Upper lobe of left lung (tissue), 6 donors: ENCODE measurements around the gene MYLK2. TPM values are rescaled to one million over a fixed set of nuclear protein-coding genes. Genes with fewer than 3 reads are reported as not detected.

Experiments used
- ATAC-seq, 2 donors: fragments of 200-7000 bp; cut with Tn5 transposase; one replicate each; pipeline ENCODE4 v1.9.1; 2022; ENCODE audit warnings: mild to moderate bottlenecking in 2 of 2, moderate library complexity in 2 of 2; ENCODE audit not compliant: low FRiP score in 2 of 2
- DNase-seq, 2 donors: peaks; one replicate each; pipeline ENCODE4 v3.0.0-alpha.2; 2019 to 2020
- H3K27ac ChIP-seq, 4 donors: fragments of 200-600 bp; sonication (generic); one replicate each; pipeline ENCODE4 v1.5.1; 2016 to 2019
- H3K27me3 ChIP-seq, 4 donors: fragments of 200-600 bp; sonication (generic); one replicate each; pipeline ENCODE4 v1.5.1; 2017 to 2019
- H3K36me3 ChIP-seq, 4 donors: fragments of 200-600 bp; sonication (generic); one replicate each; pipeline ENCODE4 v1.5.1; 2016 to 2019
- H3K4me1 ChIP-seq, 4 donors: fragments of 200-600 bp; sonication (generic); one replicate each; pipeline ENCODE4 v1.5.1; 2018 to 2019
- H3K4me3 ChIP-seq, 4 donors: fragments of 200-600 bp; sonication (generic); one replicate each; pipeline ENCODE4 v1.5.1; 2017 to 2019; ENCODE audit warnings: mild to moderate bottlenecking in 2 of 4, moderate library complexity in 1 of 4
- H3K9me3 ChIP-seq, 4 donors: fragments of 200-600 bp; sonication (generic); one replicate each; pipeline ENCODE4 v1.5.1; 2018 to 2019
- EP300 ChIP-seq, 4 donors: sonication (generic); formaldehyde crosslinking; IDR thresholded peaks; one replicate each; pipeline ENCODE4 v1.5.1; 2017; ENCODE audit warnings: antibody characterized with exemption in 4 of 4, control low read depth in 2 of 4
- POLR2A ChIP-seq, 4 donors: fragments of 450-650 bp; IDR thresholded peaks; one replicate each; pipeline ENCODE4 v1.5.1; 2016 to 2017; ENCODE audit warnings: antibody characterized with exemption in 4 of 4, mild to moderate bottlenecking in 2 of 4
- POLR2AphosphoS5 ChIP-seq, 2 donors: sonication (generic); formaldehyde crosslinking; IDR thresholded peaks; one replicate each; pipeline ENCODE4 v1.5.1; 2017; ENCODE audit warnings: antibody characterized with exemption in 2 of 2
- WGBS, 2 donors: methylation state at CpG; one replicate each; pipeline ENCODE4 v1.1.5; 2017 to 2018; 5-methylcytosine and 5-hydroxymethylcytosine counted together
- total RNA-seq, 6 donors: library from RNA; depleted of rRNA in 4 of 6; stranded (reverse); fragments of >200 nt in 4 of 6; gene quantifications; one replicate each; pipeline versions ENCODE4 v1.1.0 to v1.2.1, GENCODE V29; 2016 to 2021
- TF ChIP-seq, protein P1 (sequence below), 6 experiments: fragments of 450-650 bp in 4 of 6; fragments of 200-600 bp in 2 of 6; sonication (generic) in 2 of 6; IDR thresholded peaks; one replicate each; pipeline ENCODE4 v1.5.1; 2016 to 2019; ENCODE audit warnings: antibody characterized with exemption in 6 of 6
- donor health status: DM: no; HTN: no; CAD: no; lungs with moderate emphysema.
- donor health status: DM: no; HTN: yes; CAD: no; lungs with severe emphysema.

The MYLK2 gene
- total RNA-seq, 6 donors from 2014 or later: not detected

DNA sequence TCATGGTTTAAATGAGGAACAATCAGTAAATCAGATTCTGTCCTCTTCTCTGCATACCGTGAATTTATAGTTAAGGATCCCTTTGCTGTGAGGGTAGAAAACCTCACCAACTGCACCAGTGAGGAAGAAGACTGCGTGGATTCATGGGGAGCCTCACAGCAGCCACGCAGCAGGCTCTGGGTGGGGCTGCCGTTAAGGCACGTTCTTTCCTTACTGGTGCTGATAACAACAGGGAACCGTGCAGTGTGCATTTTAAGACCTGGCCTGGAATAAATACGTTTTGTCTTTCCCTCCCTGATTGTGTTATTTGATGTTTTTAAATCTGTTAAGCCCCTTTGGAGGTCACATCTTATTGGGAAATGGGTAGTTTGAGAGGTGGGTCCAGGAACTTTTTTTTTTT is 17.6 kb upstream of the MYLK2 start:
- Histone ChIP-seq H3K27me3 (no peaks in the 10 kb centered on the region), H3K4me1 (no peaks in the 10 kb centered on the region), H3K36me3 (no peaks in the 10 kb centered on the region), H3K27ac (no peak overlapping the region), H3K9me3 (no peaks in the 10 kb centered on the region), H3K4me3 (no peak overlapping the region)
- DNase-seq (no peak), ATAC-seq (no peak)
- WGBS, 2 donors: 92 to 93% methylated on average over 7 of the region's 7 CpGs
- TF ChIP-seq POLR2AphosphoS5 (IDR thresholded peaks at IDR 0.05): no peak
- no peak for TF ChIP-seq EP300 (IDR thresholded peaks at IDR 0.05)
- TF ChIP-seq POLR2A (IDR thresholded peaks at IDR 0.05): no peak
- TF ChIP-seq, protein P1, sequence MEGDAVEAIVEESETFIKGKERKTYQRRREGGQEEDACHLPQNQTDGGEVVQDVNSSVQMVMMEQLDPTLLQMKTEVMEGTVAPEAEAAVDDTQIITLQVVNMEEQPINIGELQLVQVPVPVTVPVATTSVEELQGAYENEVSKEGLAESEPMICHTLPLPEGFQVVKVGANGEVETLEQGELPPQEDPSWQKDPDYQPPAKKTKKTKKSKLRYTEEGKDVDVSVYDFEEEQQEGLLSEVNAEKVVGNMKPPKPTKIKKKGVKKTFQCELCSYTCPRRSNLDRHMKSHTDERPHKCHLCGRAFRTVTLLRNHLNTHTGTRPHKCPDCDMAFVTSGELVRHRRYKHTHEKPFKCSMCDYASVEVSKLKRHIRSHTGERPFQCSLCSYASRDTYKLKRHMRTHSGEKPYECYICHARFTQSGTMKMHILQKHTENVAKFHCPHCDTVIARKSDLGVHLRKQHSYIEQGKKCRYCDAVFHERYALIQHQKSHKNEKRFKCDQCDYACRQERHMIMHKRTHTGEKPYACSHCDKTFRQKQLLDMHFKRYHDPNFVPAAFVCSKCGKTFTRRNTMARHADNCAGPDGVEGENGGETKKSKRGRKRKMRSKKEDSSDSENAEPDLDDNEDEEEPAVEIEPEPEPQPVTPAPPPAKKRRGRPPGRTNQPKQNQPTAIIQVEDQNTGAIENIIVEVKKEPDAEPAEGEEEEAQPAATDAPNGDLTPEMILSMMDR (IDR thresholded peaks at IDR 0.05): no peak

DNA sequence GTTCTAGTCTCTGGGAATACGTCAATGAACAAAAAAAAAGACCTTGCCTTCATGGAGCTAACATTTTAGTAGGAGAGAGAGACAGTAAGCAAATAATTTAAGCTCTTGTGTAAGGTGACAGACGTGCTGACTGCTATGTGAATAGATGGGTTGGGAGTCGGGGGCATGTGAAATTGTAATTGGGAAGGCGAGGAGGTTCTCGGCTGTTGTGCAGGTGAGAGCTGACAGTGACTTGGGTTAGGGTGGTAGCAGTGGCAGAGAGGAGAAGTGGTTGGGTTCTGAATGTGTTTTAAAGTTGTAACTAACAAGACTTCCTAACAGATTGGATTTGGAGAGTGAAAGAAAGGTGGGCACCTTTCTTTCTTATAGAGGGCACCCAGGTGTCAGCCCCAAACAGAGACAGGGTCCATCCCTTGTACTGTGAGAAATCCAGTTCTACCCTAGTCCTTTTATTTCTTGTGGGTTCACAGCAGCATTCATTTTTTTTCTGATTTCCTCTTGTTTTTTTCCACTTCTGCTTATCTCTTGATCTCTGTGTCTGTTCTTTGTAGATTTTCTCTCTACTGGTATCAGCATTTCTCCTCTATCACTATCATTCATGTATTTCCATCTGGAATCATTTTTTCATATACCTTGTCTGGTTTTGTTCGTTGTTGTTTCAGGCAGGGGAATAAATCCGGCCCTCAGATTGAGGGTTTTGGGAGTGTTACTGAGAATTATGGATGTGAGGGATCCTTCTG is 15.4 kb upstream of the MYLK2 start:
- no peaks in the 10 kb centered on the region for H3K27me3 ChIP-seq
- no peak overlapping the region for H3K4me3 ChIP-seq
- WGBS, 2 donors: 80 to 88% methylated on average over 7 of the region's 7 CpGs
- H3K9me3 ChIP-seq: no peaks in the 10 kb centered on the region
- no peak for ATAC-seq
- no peak for TF ChIP-seq POLR2AphosphoS5 (IDR thresholded peaks at IDR 0.05)
- no peak for TF ChIP-seq POLR2A (IDR thresholded peaks at IDR 0.05)
- DNase-seq: no peak
- no peaks in the 10 kb centered on the region for H3K4me1 ChIP-seq
- H3K27ac ChIP-seq: no peak overlapping the region
- H3K36me3 ChIP-seq: no peaks in the 10 kb centered on the region

DNA sequence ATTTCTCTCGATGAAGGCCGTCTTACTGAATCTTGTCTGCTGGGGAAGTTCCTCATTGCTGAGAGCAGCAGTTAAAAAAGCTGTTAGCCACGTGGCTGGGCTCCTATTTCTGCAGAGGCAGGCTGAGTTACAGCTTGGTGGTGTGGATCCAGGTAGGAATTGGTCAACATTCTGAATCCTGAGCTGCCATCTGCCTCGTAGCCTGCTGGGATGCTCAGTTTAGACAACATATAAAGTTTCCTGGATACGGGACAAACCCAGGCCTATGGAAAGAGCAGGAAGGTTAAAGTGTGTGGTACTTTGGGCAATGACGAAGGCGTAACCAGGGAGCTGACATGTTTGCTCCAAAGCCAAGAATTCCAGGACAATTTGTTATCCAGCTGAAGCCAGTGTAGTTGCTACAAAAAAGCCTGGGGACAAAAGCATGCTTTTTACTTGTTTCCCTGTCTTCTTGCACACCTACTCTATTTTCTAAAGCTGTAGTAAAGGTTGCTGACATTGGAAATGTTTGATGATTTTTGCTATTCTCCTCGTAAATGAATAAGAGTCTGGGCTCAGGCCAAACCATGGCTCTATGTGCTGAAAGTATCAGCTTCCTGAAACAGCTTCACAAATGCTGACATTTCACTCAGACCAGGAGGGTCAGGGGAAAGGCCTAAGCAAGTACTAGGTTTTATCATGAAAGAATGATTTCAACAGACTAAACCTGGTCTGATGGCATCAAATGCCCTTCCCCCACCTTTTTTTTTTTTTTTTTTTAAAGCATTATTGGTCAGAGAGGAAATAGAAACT is 12.4 kb upstream of the MYLK2 start:
- no peaks in the 10 kb centered on the region for H3K36me3 ChIP-seq
- DNase-seq: no peak
- no peaks in the 10 kb centered on the region for H3K9me3 ChIP-seq
- WGBS, 2 donors: 64 to 76% methylated on average over 8 of the region's 8 CpGs
- TF ChIP-seq, protein P1 (IDR thresholded peaks at IDR 0.05): no peak
- TF ChIP-seq POLR2AphosphoS5 (IDR thresholded peaks at IDR 0.05) (no peak), POLR2A (IDR thresholded peaks at IDR 0.05) (no peak), EP300 (IDR thresholded peaks at IDR 0.05) (no peak)
- no peak for ATAC-seq
- no peaks in the 10 kb centered on the region for H3K4me1 ChIP-seq
- no peak overlapping the region for H3K27ac ChIP-seq
- H3K27me3 ChIP-seq: no peaks in the 10 kb centered on the region
- H3K4me3 ChIP-seq: no peak overlapping the region

DNA sequence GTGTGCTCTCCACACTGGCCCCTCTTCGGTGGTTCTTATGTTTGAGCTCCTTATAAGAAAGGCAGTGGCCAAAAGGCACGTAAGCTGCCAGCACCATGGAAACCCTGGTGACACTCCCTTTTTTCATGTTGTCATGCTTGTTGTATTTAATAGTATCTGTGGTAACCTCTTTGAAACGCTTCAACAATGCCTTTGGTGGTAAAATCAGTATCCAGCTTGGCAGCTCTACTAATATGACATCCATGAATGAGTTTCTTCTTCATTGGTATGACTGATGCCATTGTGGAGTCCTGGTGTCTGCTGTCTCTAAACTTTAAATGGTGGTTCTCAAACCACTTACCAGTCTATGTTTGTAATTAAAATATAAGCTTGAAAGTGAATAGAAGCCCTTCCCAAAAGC is 10.7 kb upstream of the MYLK2 start:
- 89 to 90% methylated on average over 3 of the region's 3 CpGs for WGBS, 2 donors
- no peak for TF ChIP-seq POLR2AphosphoS5 (IDR thresholded peaks at IDR 0.05)
- Histone ChIP-seq H3K27me3 (no peaks in the 10 kb centered on the region), H3K36me3 (no peaks in the 10 kb centered on the region), H3K27ac (no peak overlapping the region), H3K9me3 (no peaks in the 10 kb centered on the region), H3K4me3 (no peak overlapping the region), H3K4me1 (no peaks in the 10 kb centered on the region)
- ATAC-seq (no peak), DNase-seq (no peak)

DNA sequence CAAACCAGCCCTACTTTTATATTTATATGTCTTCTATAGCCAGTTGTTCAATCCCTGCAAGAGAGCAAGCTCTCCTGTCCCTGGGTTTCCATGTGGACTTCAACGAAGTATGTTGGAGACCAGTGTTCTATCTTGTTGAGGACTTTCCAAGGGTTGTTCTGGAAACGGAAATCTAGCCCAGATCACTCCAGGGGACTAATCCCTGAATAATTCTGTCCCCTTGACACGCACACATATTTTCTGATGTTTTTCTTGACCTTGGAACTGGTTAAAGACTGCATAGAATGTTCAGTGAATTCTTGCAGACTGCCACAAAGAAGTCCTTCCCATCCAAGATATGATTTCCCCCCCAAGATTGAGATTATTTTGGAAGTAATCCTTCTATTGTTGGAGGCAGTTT is 9.5 kb upstream of the MYLK2 start:
- peaks cover 0 to under 1% (median 0%) of the 10 kb centered on the region in 4 donors for H3K4me1 ChIP-seq
- H3K27me3 ChIP-seq: no peaks in the 10 kb centered on the region
- H3K36me3 ChIP-seq: no peaks in the 10 kb centered on the region
- no peak overlapping the region for H3K4me3 ChIP-seq
- H3K9me3 ChIP-seq: no peaks in the 10 kb centered on the region
- H3K27ac ChIP-seq: no peak overlapping the region
- ATAC-seq (no peak), DNase-seq (no peak)
- TF ChIP-seq POLR2A (IDR thresholded peaks at IDR 0.05): no peak
- TF ChIP-seq POLR2AphosphoS5 (IDR thresholded peaks at IDR 0.05): no peak
- TF ChIP-seq EP300 (IDR thresholded peaks at IDR 0.05): no peak
- TF ChIP-seq, protein P1 (IDR thresholded peaks at IDR 0.05): no peak
- 67 to 88% methylated on average over 3 of the region's 3 CpGs for WGBS, 2 donors
